Ectodermal cell (in vitro differentiated cells): ENCODE data around the gene IL4R.

ENCODE experiments used
- H3K27ac ChIP-seq: 2 replicates; pipeline ENCODE4 v1.7.0; 2013; ENCODE audit warnings: mild to moderate bottlenecking, low read depth, low read length; ENCODE audit not compliant: insufficient read depth, poor library complexity, severe bottlenecking
- H3K27me3 ChIP-seq: 2 replicates; pipeline ENCODE4 v1.7.0; 2013; ENCODE audit warnings: mild to moderate bottlenecking, low read length; ENCODE audit not compliant: insufficient read depth, control insufficient read depth, poor library complexity, severe bottlenecking
- H3K36me3 ChIP-seq: one replicate; pipeline ENCODE4 v1.7.0; 2013; ENCODE audit warnings: low read length; ENCODE audit not compliant: control insufficient read depth, insufficient read depth
- H3K4me1 ChIP-seq: one replicate; pipeline ENCODE4 v1.7.0; 2013; ENCODE audit warnings: low read length; ENCODE audit not compliant: control insufficient read depth, insufficient read depth
- H3K4me3 ChIP-seq: 2 replicates; pipeline ENCODE4 v1.7.0; 2013; ENCODE audit warnings: low read depth, low read length, control low read depth; ENCODE audit not compliant: insufficient read depth
- H3K9me3 ChIP-seq: 2 replicates; pipeline ENCODE4 v1.7.0; 2013; ENCODE audit warnings: mild to moderate bottlenecking, low read length, moderate library complexity; ENCODE audit not compliant: control insufficient read depth
- WGBS, 2 experiments: methylation state at CpG; one replicate each; pipeline ENCODE4 v1.1.7; 2013; ENCODE audit warnings: missing lambda C conversion rate in 2 of 2; 5-methylcytosine and 5-hydroxymethylcytosine counted together

Gene IL4R

GRCh38 chr16:27340654-27341053 is 26.9 kb downstream of the IL4R start:
- 91% methylated on average over 6 of the region's 6 CpGs for WGBS, 2 experiments
- H3K36me3 ChIP-seq: no peaks in the 10 kb centered on the region
- H3K4me1 ChIP-seq: no peaks in the 10 kb centered on the region
- H3K27ac ChIP-seq: no peak overlapping the region
- no peaks in the 10 kb centered on the region for H3K9me3 ChIP-seq
- H3K4me3 ChIP-seq: no peak overlapping the region
- no peaks in the 10 kb centered on the region for H3K27me3 ChIP-seq

GRCh38 chr16:27341549-27341948 is 27.8 kb downstream of the IL4R start:
- Histone ChIP-seq H3K4me1 (no peaks in the 10 kb centered on the region), H3K9me3 (no peaks in the 10 kb centered on the region), H3K27ac (no peak overlapping the region), H3K27me3 (no peaks in the 10 kb centered on the region), H3K4me3 (no peak overlapping the region), H3K36me3 (no peaks in the 10 kb centered on the region)
- WGBS, 2 experiments: 91 to 97% methylated on average over 9 of the region's 9 CpGs

GRCh38 chr16:27341971-27342370 is 28.2 kb downstream of the IL4R start:
- H3K4me1 ChIP-seq: no peaks in the 10 kb centered on the region
- no peak overlapping the region for H3K27ac ChIP-seq
- no peaks in the 10 kb centered on the region for H3K27me3 ChIP-seq
- H3K4me3 ChIP-seq: no peak overlapping the region
- 96% methylated on average over 11 of the region's 11 CpGs for WGBS, 2 experiments
- H3K9me3 ChIP-seq: no peaks in the 10 kb centered on the region
- no peaks in the 10 kb centered on the region for H3K36me3 ChIP-seq

- Histone ChIP-seq H3K36me3 (no peaks in the 10 kb centered on the region), H3K9me3 (no peaks in the 10 kb centered on the region), H3K4me3 (no peak overlapping the region), H3K4me1 (no peaks in the 10 kb centered on the region), H3K27ac (no peak overlapping the region), H3K27me3 (no peaks in the 10 kb centered on the region)
- WGBS, 2 experiments: 93 to 94% methylated on average over 15 of the region's 15 CpGs
Observed at GRCh38 chr16:27344721-27345120, 30.9 kb downstream of the IL4R start.

GRCh38 chr16:27345201-27345600 is 31.4 kb downstream of the IL4R start:
- H3K36me3 ChIP-seq: no peaks in the 10 kb centered on the region
- WGBS, 2 experiments: 93 to 94% methylated on average over 8 of the region's 8 CpGs
- H3K4me1 ChIP-seq: no peaks in the 10 kb centered on the region
- no peak overlapping the region for H3K27ac ChIP-seq
- no peaks in the 10 kb centered on the region for H3K9me3 ChIP-seq
- no peaks in the 10 kb centered on the region for H3K27me3 ChIP-seq
- H3K4me3 ChIP-seq: no peak overlapping the region

- Histone ChIP-seq H3K4me3 (no peak overlapping the region), H3K27ac (no peak overlapping the region), H3K36me3 (no peaks in the 10 kb centered on the region), H3K27me3 (no peaks in the 10 kb centered on the region), H3K9me3 (no peaks in the 10 kb centered on the region), H3K4me1 (no peaks in the 10 kb centered on the region)
- WGBS, 2 experiments: 85 to 86% methylated on average over 5 of the region's 5 CpGs
Observed at GRCh38 chr16:27346819-27347218, 33.0 kb downstream of the IL4R start.

- H3K4me1 ChIP-seq: no peaks in the 10 kb centered on the region
- H3K9me3 ChIP-seq: no peaks in the 10 kb centered on the region
- H3K27me3 ChIP-seq: no peaks in the 10 kb centered on the region
- WGBS, 2 experiments: 82 to 83% methylated on average over 9 of the region's 9 CpGs
- H3K27ac ChIP-seq: no peak overlapping the region
- H3K36me3 ChIP-seq: no peaks in the 10 kb centered on the region
- H3K4me3 ChIP-seq: no peak overlapping the region
Observed at GRCh38 chr16:27347930-27348685, 34.3 kb downstream of the IL4R start.

GRCh38 chr16:27349276-27349675 is 35.5 kb downstream of the IL4R start:
- Histone ChIP-seq H3K4me3 (no peak overlapping the region), H3K36me3 (peaks cover 2% of the 10 kb centered on the region), H3K9me3 (no peaks in the 10 kb centered on the region), H3K4me1 (no peaks in the 10 kb centered on the region), H3K27me3 (no peaks in the 10 kb centered on the region), H3K27ac (no peak overlapping the region)
- 86 to 89% methylated on average over 3 of the region's 3 CpGs for WGBS, 2 experiments

GRCh38 chr16:27350006-27350405 is 36.2 kb downstream of the IL4R start:
- Histone ChIP-seq H3K4me1 (no peaks in the 10 kb centered on the region), H3K27ac (no peak overlapping the region), H3K27me3 (no peaks in the 10 kb centered on the region), H3K36me3 (peaks cover 2% of the 10 kb centered on the region), H3K9me3 (no peaks in the 10 kb centered on the region), H3K4me3 (no peak overlapping the region)
- WGBS, 2 experiments: 87 to 99% methylated on average over 2 to 3 of the region's 3 CpGs

GRCh38 chr16:27351989-27352388 is 38.2 kb downstream of the IL4R start:
- H3K27me3 ChIP-seq: no peaks in the 10 kb centered on the region
- H3K9me3 ChIP-seq: no peaks in the 10 kb centered on the region
- H3K27ac ChIP-seq: no peak overlapping the region
- WGBS, 2 experiments: 90 to 94% methylated on average over 6 of the region's 6 CpGs
- no peak overlapping the region for H3K4me3 ChIP-seq
- no peaks in the 10 kb centered on the region for H3K4me1 ChIP-seq
- peaks cover 2% of the 10 kb centered on the region for H3K36me3 ChIP-seq
